OCI-LY7 (cell line): ENCODE results near the gene CXCL12. TPM values are rescaled to one million over a fixed set of nuclear protein-coding genes. Genes with fewer than 3 reads are reported as not detected.

Source experiments
- BruUV-seq: library from RNA; stranded (reverse); fragments of 400-500 nt; replicated peaks from 2 replicates; lab custom pipeline; 2021; lab: Mats Ljungman, UMichigan
- CTCF ChIA-PET: fragments of 300-600 bp; sonication (Branson Sonifier 250); formaldehyde crosslinking; loops from one replicate; lab custom pipeline; 2022; ENCODE audit warnings: antibody characterized with exemption; ENCODE audit not compliant: unreplicated experiment; lab: Charles Lee
- POLR2A ChIA-PET: fragments of 300-600 bp; sonication (Branson Sonifier 250); formaldehyde crosslinking; loops from one replicate; lab custom pipeline; 2022; ENCODE audit warnings: antibody characterized with exemption; lab: Charles Lee
- DNase-seq: peaks from one replicate; pipeline ENCODE4 v3.0.0-alpha.2; 2015; ENCODE audit warnings: low spot score
- H2AFZ ChIP-seq: fragments of 200-600 bp; sonication (generic), shearing (Covaris generic); 2 replicates; pipeline ENCODE4 v1.6.1; 2014; ENCODE audit warnings: mild to moderate bottlenecking, antibody characterized with exemption, low read length, moderate library complexity
- H3K27ac ChIP-seq: fragments of 200-600 bp; sonication (generic); 2 replicates; pipeline ENCODE4 v1.5.1; 2014; ENCODE audit warnings: mixed run types, low read depth, mild to moderate bottlenecking, moderate library complexity, low read length, inconsistent platforms; ENCODE audit not compliant: poor library complexity, severe bottlenecking
- H3K36me3 ChIP-seq: fragments of 200-600 bp; sonication (generic); 2 replicates; pipeline ENCODE4 v1.6.1; 2014; ENCODE audit warnings: mild to moderate bottlenecking, antibody characterized with exemption, low read length, moderate library complexity, mixed read lengths; ENCODE audit not compliant: insufficient read depth
- H3K4me1 ChIP-seq: fragments of 200-600 bp; sonication (generic); 2 replicates; pipeline ENCODE4 v1.5.1; 2014; ENCODE audit warnings: mild to moderate bottlenecking, low read length; ENCODE audit not compliant: insufficient read depth, poor library complexity, severe bottlenecking
- H3K4me2 ChIP-seq: fragments of 200-600 bp; sonication (generic); 2 replicates; pipeline ENCODE4 v1.6.1; 2014; ENCODE audit warnings: mild to moderate bottlenecking, low read length
- H3K4me3 ChIP-seq: fragments of 200-600 bp; sonication (generic); 2 replicates; pipeline ENCODE4 v1.5.1; 2014; ENCODE audit warnings: mild to moderate bottlenecking, low read depth, low read length; ENCODE audit not compliant: poor library complexity, severe bottlenecking
- H3K79me2 ChIP-seq: fragments of 200-600 bp; sonication (generic); 2 replicates; pipeline ENCODE4 v1.6.1; 2016; ENCODE audit warnings: low read depth, mild to moderate bottlenecking, low read length, moderate library complexity, mixed read lengths; ENCODE audit not compliant: insufficient read depth
- H3K9me2 ChIP-seq: fragments of 200-600 bp; sonication (generic); 2 replicates; pipeline ENCODE4 v1.6.1; 2016; ENCODE audit warnings: mild to moderate bottlenecking, low read length, mixed read lengths; ENCODE audit not compliant: insufficient read depth
- H3K9me3 ChIP-seq: fragments of 200-600 bp; sonication (generic); 2 replicates; pipeline ENCODE4 v1.6.1; 2014; ENCODE audit warnings: mild to moderate bottlenecking, mixed run types, low read length, mixed read lengths
- H4K20me1 ChIP-seq: fragments of 200-600 bp; sonication (generic); 2 replicates; pipeline ENCODE4 v1.6.1; 2014; ENCODE audit warnings: mild to moderate bottlenecking, antibody characterized with exemption, low read length, moderate library complexity, mixed read lengths; ENCODE audit not compliant: insufficient read depth
- CTCF ChIP-seq: fragments of 200-600 bp; sonication (generic); conservative IDR thresholded peaks from 2 replicates; pipeline ENCODE4 v1.5.1; 2014; ENCODE audit warnings: mild to moderate bottlenecking, antibody characterized with exemption, low read length, moderate library complexity, mixed read lengths
- EZH2phosphoT487 ChIP-seq: fragments of 200-600 bp; sonication (generic); IDR thresholded peaks from 2 replicates; pipeline ENCODE4 v1.6.1; 2018; ENCODE audit warnings: low read depth, borderline replicate concordance, mild to moderate bottlenecking, mixed run types, antibody characterized with exemption, low read length, moderate library complexity, mixed read lengths
- intact Hi-C: fragments of 100-400 bp; cut with micrococcal nuclease; formaldehyde crosslinking; loops from one replicate; pipeline ENCODE4 v1.10.0; 2022; ENCODE audit not compliant: unreplicated experiment
- total RNA-seq, 2 experiments: library from RNA; depleted of rRNA in 1 of 2; stranded (reverse); fragments of >200 nt in 1 of 2; shearing (Covaris generic) in 1 of 2; gene quantifications; 2 replicates each; pipeline ENCODE4 v1.2.3, GENCODE V29; 2014 to 2022

CXCL12 gene
- total RNA-seq, 2 experiments from 2014 or later = not detected

GRCh38 chr10:44383749-44384600, 922 bp downstream of the CXCL12 start:
- ChIA-PET CTCF (no interaction called here), POLR2A (no interaction called here)
- Histone ChIP-seq H4K20me1 (no peaks in the 10 kb centered on the region), H3K4me1 (no peaks in the 10 kb centered on the region), H3K79me2 (no peaks in the 10 kb centered on the region), H3K4me3 (no peak overlapping the region), H3K27ac (no peak overlapping the region), H3K9me3 (no peaks in the 10 kb centered on the region), H2AFZ (no peak overlapping the region), H3K4me2 (no peak overlapping the region), H3K36me3 (no peaks in the 10 kb centered on the region), H3K9me2 (no peaks in the 10 kb centered on the region)
- BruUV-seq = no TSS peak
- DNase-seq = no peak
- intact Hi-C loops = no loop called here
- TF ChIP-seq EZH2phosphoT487 = no peak
- TF ChIP-seq CTCF = no peak

DNA sequence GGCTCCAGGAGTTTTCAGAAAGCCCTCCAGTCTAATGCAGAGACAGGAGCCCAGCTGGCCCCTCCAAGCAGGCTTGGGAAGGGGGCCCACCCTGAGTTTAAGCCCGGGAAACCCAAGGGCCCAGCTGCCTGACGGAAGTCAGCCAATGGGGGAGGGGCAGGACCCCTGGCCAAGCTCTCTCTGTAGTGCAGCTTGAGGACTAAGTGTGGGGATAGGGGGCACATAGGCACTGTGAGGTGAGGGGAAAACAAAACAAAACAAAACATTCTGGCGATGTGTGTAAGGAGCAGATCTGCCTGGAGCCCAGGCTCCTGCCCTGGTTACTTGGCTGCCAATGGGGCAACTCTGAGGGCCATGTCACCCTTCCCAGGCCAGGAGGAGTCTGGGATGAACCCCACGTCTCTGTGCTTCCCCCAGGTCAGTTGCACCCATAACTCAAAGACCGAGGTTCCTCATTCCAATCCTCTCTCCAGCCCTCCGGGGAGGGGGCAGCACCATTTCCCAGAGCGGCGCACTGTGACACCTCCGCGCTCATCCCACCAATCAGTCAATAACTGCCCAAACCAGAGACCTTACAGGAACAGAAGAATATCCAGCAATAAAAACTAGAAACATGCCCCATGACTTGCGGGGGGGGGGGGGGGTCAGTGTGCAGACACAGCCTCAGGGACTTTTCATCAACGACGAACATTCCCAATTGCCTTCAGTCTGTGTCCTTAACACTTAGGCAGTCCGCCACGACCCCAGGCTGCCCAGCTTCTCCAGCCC, 1.7 kb downstream of the CXCL12 start:
- POLR2A ChIA-PET = no interaction called here
- Histone ChIP-seq H3K4me1 (no peaks in the 10 kb centered on the region), H3K4me2 (no peak overlapping the region), H3K9me2 (no peaks in the 10 kb centered on the region), H3K27ac (no peak overlapping the region), H3K79me2 (no peaks in the 10 kb centered on the region), H2AFZ (no peak overlapping the region), H4K20me1 (no peaks in the 10 kb centered on the region), H3K4me3 (no peak overlapping the region), H3K36me3 (no peaks in the 10 kb centered on the region), H3K9me3 (no peaks in the 10 kb centered on the region)
- CTCF ChIA-PET = no interaction called here
- no peak for DNase-seq
- TF ChIP-seq EZH2phosphoT487 = no peak
- no peak for TF ChIP-seq CTCF
- BruUV-seq = no TSS peak
- intact Hi-C loops = no loop called here
